ENCODE results near the gene ADORA1.

- TF ChIP-seq POLR2AphosphoS5 (IDR thresholded peaks at IDR 0.05; ENCODE audit: borderline replicate concordance, low read depth, low read length) (no peak), EZH2 (IDR thresholded peaks at IDR 0.05) (no peak), FOXP2 (optimal IDR thresholded peaks at IDR 0.05; ENCODE audit: control extremely low read depth, extremely low read length, insufficient read depth) (no peak)
These were observed 62.4 kb downstream of the ADORA1 start for GRCh38 chr1:203189951-203190352.
